ENCODE results near the gene MIPEP.

GRCh38 chr13:23744315-23744714 lies 144.9 kb downstream of the MIPEP start:
- TF ChIP-seq CTCF (IDR thresholded peaks at IDR 0.05; ENCODE audit: low read depth, low read length), result no peak
- no peak for TF ChIP-seq POLR2A (IDR thresholded peaks at IDR 0.05; ENCODE audit: extremely low read depth, insufficient read length)
- TF ChIP-seq MAX (IDR thresholded peaks at IDR 0.05; ENCODE audit: low read depth, low read length), result no peak
